COLO829 (cell line): ENCODE measurements around the gene ADPRH.

ENCODE experiments used
- DNase-seq: peaks from one replicate; pipeline ENCODE4 v3.0.0; 2012; ENCODE audit warnings: low spot score

The ADPRH gene

DNA sequence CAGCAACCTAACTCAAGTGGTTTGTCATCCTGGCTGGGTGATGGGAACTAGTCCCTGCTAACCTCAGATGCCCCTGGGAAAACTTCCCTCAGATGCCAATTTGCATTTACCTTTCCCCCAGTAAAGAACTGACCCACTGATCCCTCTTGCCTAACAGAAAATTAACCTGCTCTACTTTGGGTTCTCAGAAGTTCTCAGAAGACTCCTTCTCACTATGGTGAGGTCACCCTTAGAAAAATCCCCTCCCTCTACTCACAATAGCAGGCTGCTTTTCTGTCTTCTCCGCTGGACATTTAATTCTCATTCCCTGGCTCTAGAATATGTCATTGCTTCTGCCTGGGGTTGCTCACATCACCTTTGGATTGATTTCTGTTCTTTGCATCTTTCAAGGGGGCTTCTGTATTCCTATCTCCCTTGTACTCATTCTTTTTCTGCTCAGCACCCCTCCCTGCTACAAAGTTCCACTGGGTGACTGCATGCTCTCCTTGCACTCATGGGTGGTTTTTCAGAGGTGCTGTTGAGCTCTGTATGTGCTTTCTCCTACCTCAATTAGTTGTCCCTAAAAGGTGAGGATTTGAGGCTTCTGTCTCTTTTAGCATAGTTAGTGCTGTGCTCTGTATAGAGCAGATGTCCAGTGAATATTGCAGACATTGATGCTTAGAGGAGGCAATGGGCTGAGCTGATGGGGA lies 19.3 kb downstream of the ADPRH start:
- DNase-seq, result no peak

DNA sequence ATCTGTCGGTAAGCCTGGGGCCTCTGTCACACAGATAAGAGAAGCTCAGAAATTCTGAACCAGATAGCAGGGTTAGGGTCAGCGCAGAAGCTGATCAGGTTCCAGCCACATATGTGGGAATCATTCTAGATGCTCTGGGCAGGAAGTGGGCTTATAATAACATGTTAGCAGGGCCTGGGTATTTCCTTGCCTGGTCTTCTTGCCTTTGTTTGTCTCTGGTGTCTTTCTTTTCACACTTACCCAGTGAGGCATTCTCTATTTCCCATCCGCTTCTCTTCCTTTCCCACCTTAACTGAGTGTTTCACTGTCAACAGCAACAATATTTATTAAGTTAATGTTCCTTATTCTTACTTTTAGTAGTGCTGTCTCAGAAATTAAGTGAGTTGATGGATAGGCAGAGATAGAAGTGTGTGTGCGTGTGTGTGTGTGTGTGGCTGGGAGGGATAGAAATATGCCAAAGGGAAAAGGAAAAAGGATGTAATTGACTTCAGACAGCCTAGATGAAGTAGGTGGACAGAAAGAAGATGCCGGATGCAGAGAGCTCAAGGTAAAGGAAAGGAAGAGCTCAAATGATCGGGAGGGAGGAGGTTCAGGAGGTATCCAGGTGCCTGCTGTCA lies 20.4 kb downstream of the ADPRH start:
- DNase-seq, result no peak

DNA sequence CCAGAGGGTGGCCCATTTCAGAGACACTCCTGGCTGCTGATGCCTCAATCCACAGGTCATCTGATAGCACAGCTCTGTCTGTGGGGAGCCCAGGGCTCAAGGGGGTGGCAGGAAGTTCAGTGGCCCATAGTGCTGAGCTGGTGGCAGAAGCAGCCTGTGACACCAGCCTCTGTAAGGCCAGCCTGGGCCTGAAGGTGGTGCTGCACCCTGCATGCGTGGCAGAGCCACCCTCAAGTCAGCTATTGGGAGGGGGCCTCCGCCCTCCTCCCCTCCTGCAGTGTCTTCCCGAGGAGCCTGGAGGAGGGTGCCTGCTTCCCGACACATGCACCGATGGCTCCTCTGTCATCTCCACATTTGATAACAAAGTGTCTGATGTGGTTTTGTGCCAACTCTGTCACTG lies 21.4 kb downstream of the ADPRH start:
- DNase-seq, result no peak

DNA sequence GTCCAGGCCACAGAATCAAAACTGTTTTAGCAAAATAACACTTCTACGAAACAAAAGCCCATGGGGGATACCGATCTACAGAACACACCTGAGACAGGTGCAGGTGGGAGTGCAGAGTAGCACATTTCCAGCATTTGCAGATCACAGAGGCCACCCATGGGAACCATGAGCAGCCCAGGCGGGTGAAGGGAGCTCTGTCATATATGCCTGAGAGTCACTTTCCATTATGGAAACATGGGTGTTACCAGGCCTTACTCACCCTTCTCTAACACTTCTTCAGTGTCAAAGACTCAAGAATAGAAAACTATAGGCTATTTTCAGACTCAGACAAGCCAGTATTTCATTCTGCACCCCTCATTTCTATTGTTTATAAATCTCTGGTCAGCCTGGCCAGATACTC lies 21.9 kb downstream of the ADPRH start:
- no peak for DNase-seq

DNA sequence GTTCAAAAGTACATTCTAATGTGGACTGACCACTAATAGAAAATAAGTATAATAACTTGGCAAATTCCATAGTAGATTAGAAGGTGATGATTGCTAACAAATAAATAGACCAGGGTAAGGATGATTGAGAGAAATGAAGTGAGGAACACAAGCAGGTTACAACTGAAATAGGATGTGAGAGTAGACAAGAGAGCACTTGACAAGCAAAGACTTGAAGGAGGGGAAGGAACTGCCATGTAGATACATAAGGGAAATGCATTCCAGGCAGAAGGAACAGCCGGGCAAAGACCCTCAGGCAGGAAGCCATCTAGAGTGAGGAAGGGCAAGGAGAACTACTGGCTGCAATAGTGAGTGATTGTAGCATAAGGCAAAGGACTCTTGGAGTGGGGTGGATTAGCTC lies 23.4 kb downstream of the ADPRH start:
- no peak for DNase-seq

DNA sequence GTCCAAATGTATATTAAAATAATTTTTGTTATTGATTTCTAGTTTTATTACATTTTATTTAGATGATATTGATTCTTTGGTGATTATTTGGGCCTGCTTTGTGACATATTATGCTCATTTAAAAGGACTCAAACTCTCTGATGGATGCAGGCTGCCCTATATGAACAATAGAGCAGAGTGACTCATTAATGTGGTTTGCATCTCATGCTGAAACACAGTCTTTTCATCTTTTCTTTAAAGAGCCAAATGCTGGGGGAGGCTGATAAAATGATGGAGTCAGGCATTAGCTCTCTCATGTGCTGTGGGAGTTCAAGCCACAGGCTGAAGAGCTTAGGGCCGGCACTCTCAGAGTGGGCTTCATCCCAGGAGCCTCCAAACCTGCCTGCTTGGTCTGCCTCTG lies 25.6 kb downstream of the ADPRH start:
- peak; percentile 84 for DNase-seq

DNA sequence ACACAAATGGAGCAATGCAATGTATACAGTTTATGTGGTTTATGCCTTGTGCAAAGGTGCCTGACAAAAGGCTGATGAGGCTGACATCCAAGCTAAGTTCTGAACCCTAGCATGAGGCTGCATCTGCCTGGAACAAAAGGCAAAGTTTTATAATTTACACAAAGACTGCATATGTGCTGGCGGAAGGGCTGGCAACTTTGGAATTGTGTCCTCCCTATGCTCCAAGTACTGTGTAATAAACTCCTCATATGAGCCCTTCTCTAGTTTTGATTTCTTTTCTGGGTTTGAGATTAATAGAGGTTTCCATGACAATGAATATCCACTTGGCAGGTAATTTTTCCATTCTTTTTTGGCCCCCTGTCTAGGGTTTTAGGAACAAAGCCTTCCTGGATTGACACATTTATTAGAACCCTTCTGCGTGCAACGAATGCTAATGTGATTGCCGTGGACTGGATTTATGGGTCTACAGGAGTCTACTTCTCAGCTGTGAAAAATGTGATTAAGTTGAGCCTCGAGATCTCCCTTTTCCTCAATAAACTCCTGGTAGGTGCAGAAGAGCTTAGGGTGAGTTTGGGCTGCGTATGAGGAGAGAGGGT lies 29.2 kb downstream of the ADPRH start:
- no peak for DNase-seq

DNA sequence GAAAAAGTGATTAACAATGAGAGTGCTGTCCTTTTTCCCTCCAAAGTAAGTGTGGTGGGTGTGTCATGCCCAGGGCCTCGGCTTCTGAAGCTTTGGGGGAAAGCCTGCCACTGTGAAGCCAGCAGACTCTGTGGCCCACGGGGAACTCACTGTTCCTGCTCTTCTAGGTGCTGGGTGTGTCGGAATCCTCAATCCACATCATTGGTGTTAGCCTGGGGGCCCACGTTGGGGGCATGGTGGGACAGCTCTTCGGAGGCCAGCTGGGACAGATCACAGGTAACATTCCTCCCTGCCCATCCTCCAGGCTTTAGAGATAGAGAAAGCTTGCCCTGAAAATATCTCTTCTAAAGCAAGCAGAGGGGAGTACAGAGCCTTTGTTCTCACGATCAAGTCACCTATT lies 30.0 kb downstream of the ADPRH start:
- DNase-seq, result no peak

DNA sequence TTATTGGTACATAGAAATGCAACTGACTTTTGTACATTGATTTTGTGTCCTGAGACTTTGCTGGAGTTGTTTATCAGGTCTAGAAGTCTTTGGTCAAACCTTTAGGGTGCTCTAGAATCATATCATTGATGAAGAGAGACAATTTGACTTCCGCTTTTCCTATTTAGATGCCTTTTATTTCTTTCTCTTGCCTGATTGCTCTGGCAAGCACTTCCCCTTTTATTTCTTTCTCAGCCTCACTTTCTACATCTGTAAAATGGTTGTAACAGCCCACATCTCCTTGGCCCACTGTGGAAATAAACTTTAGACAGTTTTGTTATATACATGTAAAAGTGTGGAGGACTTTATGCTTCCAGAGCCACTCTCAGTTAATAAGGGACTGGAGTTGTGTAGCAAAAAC lies 32.4 kb downstream of the ADPRH start:
- DNase-seq, result no peak

DNA sequence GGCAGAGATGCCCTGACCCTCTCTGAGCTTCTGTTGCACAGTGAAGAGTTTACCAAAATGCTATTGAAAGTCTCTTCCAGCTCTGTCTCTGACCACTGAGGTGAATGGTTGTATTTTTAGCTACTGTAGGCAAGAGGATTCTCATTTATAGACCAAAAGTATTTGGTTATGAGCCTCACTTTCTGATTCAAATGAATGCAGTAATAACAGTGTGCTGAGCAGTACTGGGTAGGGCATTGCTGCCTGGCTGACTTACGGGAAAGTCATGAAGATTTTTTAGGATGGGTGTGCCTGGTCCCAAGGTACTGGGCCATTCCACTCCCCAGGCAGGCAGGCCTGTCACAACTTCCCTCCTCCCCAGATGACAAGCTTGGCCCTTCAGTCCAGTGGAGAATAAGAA lies 33.9 kb downstream of the ADPRH start:
- DNase-seq, result no peak

DNA sequence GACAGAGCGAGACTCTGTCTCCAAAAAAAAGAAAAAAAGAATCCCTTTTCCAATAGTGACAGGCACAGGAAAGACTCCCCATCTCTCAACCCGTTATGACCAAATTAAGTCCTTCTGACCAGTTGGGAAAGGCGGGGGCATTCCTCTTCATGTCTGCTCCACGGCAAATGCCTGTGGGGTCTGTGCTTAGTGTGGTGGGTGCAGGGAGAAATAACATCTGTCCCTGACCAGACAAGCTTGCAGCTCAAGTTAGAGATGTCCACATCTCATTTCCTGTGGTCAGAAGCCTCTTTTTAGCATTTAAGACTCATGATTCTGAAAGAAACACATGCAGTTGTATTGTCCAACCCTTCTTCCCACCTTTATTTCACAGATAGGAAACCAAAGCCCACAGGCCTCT lies 34.6 kb downstream of the ADPRH start:
- no peak for DNase-seq

DNA sequence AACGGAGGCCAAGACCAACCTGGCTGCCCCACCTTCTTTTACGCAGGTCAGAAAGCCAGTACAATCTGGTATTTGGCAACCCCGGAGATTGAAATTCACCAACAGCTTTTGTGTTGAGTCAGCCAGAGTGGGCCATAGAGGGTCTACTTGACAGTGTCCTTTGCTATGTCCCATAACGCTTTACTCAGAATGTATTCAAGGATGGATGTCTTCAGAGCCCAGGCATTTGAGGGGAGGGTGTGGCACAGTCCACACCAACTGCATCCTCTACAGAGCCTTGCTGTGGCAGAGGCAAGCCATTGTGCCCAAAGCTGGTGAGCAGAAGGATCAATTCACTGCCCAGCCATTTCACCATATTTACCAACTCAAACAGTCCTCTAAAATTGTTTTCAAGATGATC lies 36.8 kb downstream of the ADPRH start:
- DNase-seq, result no peak

DNA sequence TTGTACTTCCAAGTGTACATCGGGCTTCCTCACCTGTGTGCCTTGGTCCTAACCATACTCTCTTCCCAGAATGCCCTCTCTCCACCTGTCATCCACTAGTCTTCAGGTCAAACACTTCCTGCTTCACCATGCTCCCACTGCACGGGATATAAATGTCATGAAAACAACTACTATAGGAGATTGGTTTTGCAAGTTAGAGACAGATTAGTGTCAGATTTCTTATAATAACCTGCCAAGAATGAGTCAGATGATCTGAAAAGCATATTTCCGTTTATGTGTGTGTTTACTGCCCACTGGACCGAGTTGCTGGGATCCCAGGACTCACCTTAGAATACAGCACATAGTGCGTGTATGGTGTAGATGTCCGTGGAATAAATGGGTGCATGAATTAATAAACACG lies 39.8 kb downstream of the ADPRH start:
- no peak for DNase-seq

DNA sequence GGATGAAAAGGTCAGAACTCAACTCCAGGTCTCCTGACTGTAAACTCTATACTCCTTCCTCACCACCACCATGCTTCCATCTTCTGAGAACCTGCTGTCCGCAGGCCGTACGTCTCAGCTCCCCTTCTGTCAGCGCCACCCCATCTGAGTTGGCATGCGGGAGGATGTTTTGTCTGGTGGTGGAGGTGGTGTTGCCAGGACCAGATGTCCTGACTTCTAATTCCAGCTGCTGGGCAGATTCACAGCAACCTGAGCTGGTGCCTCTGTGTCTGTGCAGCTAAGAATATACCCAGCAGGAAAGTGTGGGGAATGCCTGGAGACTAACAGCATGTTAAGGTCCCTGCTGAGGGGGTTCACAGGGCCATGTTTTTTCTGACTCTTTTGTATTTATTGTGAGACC lies 41.6 kb downstream of the ADPRH start:
- DNase-seq, result no peak

DNA sequence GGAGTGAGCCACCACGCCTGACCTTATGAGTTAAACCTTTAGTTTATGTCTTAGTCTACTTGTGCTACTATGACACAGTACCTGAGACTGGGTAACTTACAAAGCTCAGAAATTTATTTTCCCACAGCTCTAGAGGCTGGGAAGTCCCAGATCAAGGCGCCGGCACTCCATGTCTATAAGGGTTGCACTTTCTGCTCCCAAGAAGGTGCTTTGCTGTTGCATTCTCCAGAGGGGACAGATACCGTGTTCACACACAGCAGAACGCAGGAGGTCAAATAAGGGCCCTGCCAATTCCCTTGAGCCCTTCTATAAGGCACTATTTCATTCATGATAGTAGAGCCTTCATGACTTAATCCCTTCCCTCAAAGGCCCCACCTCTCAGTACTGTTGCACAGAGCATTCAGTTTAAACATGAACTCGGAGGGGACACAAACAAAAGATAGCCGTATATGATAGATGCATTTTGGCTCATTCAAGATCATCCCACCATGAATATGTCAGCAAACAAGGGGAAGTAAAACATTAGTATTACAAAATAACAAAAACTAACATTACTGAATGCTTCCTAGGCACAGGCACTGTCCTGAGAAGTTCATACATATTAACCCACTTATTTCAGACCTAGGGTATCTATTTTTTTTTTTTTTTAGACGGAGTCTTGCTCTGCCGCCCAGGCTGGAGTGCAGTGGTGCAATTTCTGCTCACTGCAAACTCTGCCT lies 44.9 kb downstream of the ADPRH start:
- DNase-seq, result no peak

DNA sequence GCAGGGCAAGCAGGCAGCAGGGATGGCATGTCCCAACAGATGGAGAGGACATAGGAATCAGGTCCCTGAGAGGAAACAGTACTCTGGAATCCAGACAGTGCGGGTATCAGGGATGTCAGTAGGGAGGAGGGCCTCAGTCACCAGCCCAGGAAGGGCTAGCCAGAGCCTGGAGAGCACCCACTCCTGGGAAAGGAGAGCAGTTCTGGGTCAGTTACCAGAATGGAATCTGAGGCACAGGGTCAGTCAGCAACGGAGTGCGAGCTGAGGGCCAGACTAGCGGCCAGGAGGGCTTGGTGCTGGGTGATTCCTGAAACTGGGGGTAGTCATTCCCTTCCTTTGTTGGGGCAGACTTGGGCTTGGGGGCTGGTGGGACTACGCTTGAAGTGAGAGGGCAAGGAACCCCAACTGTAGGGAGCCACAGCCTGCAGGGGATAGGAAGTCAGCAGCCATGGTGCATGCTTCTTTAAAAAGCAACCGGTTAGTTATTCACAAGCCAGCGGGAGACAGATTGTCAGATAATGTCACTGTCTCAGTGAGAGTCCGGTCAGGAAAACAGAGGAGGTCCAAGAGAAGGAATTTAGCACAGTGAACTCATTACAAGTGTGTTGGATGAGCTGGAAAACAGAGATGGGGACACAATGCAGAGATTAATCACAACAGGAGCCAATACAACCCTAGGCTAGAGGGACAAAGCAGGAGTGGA lies 46.3 kb downstream of the ADPRH start:
- DNase-seq, result no peak

DNA sequence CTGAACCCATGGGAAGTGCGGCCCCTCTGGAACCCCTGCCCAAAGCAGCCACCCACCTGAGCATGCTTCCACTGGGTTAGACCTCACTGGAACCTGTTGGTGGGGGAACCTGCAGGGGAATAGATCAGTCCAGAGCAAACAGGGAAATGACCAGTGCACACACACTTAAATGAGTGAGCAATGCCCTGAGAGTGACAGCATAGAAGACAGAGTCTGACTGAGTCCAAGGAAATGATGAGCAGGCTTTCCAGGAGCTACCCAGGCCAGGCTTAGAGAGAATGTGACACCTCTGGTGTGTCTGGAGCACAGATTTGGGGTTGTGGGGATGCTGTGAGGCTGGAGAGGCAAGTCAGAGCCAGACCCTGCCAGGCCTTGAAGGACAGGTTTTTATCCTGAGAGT lies 46.9 kb downstream of the ADPRH start:
- DNase-seq, result no peak

DNA sequence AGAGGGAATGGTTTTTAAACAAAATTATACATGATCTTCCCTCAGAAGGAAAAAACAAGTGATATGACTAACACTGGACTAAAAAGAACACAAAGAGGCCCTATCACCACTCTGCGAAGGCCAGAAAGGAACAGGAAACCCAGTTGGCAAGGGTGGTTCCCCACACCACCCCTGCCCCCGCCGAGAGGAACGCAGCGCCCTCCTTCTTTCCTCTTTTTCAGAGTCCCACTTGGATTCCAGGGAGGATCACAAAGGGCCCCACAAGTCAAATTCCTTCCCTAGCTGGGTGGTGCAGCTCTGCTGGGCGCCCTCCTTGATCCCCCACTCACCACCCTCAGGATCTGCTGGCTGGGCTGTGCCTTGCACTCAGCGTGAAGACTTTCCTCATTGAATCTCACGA lies 48.2 kb downstream of the ADPRH start:
- DNase-seq, result peak; percentile 75

DNA sequence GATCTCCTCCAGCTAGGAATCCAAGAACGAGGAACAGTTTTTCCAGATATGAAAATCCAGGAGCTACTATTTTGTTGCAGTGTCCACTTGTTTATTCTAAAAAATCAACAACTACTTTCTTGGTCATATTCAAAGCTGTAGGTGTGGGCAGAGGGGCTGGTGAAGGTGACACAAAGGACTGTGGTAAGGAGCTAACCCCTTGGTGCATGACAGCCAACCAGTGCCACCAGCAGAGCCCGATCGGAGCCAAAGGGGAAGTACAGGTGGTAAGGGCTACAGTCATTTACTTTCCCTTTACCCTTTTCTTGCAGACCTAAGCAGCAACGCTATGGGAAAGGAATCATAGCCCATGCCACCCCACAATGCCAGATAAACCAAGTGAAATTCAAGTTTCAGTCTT lies 49.1 kb downstream of the ADPRH start:
- DNase-seq, result no peak

DNA sequence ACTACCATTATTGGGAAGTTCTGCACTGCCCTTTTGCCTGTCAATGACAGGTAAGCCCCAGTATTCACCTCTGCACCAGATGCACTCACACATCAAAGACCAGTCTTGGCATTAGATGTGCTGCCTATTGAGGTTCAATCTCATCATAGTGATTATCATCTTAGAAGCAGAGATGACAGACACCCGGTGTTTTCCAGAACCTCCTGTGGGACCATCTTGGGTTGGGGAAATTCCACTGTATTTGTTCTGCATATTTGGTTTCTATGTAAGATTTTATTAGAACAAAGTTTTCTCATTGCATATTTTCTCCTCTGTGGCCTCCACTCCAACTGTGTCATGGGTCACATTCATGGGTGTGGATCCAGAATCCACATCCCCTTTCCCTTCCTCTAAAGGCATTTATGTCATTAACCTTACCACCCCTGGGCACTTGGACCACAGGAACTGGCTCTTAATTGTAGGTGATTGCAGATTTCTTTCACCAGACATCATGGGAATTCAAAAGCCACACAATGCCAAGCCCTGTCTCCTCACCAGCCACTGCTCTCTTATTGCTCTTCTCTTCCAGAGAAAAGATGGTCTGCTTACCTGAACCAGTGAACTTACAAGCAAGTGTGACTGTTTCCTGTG lies 49.6 kb downstream of the ADPRH start:
- DNase-seq, result no peak

DNA sequence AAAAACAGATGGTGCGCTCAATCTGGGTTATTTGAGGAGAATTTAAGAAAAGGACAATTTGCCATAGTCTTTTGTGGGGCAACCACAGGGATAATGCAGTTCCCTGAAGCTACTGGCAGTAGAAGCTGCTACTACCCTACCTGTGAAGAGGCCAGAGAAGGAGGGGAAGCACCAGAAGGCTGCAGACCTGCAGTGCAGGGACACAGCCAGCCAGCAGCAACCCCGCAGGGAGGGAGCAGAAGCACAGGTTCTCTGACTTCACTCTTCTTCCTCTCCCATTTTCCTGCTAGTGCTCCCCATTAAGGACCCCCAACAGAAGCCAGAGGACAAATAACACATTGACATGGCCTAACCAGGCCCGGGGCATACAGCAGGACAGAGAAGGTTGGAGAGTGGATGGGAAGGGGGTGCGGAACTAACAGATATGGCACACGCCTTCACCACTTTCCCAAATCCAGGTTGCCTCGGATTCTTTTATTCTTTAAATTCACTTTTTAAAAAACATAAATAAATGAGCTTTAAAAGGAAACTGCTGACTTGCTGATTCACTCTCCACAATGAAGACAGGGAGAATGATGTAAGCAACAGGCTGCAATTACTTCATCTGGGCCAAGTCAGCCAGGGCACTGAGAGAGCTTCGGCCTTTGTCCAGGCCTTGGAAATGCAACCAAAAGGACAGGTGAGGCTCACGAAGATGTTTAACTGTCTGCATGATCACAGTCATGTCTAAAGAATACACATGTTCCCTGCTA lies 51.0 kb downstream of the ADPRH start:
- DNase-seq, result no peak
